GM21447 (cell line): ENCODE results near the gene LMAN1L.

ENCODE experiments used
- ATAC-seq: cut with Tn5 transposase; IDR thresholded peaks from one replicate; pipeline ENCODE4 v1.9.1; 2021; ENCODE audit not compliant: unreplicated experiment

Gene LMAN1L

DNA sequence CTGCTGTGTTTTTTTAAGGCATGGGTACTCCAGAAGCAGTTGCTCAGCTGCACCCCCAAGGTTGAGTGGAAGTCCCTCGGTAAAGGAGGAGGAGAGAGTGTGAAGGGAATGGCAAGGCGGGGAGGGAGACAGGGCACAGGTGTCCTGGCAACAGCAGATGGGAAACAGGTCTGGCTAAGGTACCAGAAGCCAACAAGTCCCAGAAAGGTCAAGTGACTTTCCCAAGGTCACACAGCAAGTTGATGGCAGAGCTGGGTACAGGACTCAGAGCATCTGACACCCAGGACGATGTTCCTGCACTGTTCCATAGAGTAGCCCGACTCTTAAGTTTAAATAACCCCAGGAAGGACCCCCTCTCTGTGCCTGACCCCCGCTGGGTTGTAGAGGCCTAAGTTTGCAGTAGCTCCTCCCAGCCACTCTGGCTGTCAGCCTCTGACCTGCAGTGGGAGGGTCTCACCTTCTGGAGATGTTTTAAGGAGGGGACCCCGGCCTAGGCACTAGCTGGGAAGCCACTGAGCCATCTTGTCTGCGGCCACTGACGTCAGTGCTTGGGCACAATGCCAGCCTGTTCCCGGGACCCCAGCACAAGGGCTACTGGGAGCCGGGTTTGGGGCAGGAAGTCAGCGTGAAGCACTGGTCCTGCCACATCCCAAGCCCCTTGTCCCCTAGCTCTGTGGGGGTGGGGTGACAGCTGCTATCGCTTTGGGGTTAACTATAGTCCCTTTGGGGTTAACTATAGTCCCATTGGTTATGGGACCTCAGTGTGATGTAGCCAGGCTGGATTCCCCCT lies 20.2 kb upstream of the LMAN1L start:
- ATAC-seq, result no peak

DNA sequence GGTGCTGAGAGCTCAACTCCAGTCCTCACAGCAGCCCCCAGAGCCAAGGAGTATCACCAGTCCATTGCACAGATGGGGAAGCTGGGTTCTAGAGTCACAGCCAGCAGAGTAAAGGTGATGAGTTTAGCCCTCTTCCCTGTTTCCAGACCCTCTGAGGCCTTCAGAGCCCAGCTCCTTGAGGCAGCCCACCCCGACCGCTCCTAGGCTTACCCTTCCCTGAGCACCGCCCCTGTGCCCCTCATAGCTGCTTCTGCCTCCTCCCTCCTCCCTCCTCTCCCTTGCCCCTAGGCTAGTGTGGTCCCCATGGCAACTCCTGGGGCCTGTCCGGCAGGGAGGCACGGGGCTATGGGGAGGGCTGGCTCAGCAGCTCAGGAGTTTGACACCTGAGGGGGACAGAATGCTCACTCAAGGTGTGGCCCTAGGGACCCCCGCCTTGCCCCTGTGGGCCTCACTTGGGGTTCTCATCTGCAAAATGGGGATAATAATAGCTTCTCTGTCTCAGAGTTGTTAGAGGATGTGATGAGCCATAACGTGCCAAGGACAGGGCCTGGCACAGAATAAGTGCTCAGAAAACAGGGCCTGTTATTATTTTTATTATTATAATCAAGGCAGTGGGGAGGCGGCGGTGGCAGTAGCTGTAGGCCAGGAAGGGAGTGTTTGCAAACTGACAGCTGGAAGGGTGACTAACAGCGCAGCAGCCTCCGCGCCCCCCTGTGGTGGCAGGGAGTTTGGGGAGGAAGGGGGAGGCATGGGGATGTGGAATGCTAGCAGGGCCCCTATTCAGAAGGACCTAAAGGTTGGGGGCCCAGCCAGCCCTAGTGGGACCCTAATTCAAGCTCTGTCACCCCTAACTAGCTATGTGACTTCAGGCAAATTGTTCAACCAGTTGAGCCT lies 19.3 kb upstream of the LMAN1L start:
- ATAC-seq, result no peak

DNA sequence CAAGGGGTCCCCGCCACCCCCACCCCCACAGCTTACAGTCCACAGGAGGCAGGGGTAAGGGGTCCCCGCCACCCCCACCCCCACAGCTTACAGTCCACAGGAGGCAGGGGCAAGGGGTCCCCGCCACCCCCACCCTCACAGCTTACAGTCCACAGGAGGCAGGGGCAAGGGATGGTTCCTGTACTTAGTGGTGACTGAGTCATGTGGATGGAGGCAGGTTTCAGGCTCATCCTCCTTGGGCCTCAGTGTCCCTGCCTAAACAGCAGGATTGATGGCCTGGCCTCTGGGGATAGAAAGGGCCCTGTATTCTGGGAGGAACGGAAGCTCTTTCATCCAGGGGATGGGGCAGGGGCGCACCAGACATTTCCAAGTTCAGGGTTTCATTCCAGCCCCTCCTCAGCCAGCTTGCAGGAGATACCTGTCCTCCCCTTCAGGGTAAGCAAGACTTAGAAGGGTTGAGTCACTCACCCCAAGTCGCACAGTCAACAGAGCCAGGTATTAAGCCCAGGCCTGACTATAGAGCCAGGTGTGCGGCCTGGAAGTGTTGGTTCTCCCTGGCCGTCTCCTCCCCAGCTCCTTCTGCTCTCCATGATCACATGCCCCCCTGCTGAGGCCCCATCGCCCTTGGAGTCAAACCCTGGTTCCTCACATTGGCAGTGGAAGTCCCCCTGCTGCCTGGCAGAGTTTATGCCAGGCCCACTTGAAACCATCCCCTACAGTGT lies 18.2 kb upstream of the LMAN1L start:
- no peak for ATAC-seq

DNA sequence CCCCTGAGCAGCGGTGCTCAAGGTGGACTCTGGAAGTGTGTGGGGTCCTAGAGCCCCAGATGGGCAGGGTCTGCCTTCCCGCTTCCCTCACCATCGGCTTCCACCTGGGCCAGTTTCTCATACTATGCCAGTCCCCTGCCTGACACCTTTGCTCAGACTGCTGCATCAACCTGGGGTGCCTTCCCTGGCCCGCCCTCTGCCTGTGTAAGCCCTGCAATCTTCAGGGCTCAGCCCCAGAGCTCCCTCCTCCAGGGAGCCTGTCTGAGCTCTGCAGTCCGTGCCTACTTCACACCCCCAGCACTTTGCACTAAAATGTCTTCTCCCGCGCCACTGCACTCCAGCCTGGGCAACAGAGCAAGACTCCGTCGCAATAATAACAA lies 17.7 kb upstream of the LMAN1L start:
- no peak for ATAC-seq

DNA sequence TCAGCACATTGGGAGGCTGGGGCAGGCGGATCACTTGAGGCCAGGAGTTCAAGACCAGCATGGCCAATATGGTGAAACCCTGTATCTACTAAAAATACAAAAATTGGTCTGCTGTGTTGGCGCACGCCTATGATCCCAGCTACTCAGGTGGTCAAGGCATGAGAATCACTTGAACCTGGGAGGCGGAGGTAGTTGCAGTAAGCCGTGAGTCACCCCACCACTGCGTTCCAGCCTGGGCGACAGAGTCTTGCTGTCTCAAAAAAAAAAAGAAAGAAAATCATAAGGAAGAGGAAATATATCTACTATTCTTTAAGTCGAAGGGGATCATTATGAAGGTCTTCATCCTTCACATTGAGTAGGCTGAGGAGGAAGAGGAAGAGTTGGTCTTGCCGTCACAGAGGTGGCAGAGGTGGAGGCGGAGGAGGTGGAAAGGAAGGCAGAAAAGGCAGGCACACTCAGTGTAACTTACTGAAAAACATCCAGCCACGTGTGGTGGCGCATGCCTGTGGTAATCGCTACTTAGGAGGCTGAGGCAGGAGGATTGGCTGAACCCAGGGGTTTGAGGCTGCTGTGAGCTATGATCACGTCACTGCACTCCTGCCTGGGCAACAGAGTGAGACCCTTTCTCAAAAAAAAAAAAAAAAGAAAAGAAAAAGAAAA lies 16.5 kb upstream of the LMAN1L start:
- no peak for ATAC-seq

DNA sequence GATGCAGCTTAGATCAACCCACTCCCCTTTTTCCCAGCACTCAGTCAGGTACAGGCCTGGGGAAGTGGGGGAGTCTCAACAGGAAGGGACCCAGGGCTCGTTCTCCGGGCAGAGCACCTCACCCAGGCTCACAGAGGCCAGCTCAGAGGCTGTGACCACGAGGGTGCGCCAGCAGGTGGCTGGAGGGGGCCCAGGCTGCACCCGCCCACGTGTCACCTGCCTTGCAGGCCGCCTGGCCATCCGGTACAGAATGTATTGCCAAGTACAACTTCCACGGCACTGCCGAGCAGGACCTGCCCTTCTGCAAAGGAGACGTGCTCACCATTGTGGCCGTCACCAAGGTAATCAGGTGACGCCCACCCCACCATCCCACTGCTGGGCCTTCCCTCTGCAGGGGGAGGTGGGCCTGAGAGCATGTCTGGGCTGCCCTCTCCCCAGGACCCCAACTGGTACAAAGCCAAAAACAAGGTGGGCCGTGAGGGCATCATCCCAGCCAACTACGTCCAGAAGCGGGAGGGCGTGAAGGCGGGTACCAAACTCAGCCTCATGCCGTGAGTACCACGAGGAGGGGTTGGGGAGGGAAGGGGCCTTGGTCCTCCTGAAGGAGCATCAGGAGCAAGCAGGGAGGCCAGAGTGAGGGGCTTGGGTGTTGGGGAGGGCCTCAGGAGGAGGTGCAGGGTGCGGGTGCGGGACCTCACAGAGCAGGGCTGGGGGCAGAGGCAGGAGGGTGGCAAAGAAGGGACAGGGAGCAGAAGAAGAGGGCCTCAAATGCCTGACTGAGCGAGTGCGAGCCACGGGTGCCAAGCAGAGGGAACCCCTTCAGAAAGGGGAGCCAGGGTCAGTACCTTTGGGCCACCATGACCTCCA lies 14.0 kb upstream of the LMAN1L start:
- no peak for ATAC-seq

DNA sequence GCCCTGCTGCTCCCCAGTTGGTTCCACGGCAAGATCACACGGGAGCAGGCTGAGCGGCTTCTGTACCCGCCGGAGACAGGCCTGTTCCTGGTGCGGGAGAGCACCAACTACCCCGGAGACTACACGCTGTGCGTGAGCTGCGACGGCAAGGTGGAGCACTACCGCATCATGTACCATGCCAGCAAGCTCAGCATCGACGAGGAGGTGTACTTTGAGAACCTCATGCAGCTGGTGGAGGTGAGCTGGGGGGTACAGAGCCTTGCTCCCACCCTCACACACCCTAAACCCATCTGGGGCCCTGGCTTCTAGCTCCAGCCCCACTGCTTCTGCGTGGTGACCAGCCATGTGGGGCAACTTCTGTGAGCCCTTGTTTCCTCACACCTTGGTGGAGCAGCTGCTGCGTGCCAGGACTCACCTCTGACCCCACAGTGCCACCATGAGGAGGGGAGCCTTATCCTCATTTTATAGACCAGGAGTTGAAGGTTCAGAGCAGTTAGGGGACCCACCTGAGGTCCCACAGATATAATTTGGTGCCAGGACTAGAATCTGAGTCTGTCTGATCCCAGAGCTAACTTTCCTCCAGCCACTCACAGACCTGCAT lies 13.3 kb upstream of the LMAN1L start:
- ATAC-seq, result peak; percentile 24

DNA sequence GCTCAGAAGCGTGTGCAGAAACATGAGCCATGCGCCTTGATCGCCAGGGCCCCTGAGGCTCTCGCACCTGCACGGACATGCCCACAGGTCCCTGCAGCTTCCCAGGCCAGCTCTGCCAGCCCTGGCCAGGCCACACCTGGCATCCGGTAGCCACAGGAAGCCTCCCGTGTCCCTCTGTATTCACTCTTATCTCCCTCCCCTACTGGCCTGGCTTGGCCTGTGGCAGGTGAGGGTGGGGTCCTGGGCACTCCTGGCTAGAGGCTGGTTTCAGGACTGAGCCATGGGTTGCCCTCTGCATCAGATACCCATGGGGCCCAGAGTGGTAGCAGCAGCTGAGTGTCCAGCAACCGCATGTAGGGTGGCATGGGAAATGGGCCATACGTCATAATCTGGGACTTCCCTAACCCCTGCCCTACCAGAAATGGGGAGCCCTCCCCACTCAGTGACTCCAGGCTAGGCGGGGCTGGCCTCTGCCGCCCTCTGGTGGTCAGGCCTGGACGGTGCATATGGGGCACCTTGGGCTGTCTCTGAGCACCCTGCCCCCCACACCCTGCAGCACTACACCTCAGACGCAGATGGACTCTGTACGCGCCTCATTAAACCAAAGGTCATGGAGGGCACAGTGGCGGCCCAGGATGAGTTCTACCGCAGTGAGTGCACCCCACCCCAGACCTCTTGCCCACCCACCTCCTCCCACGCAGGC lies 12.6 kb upstream of the LMAN1L start:
- peak; percentile 65 for ATAC-seq

DNA sequence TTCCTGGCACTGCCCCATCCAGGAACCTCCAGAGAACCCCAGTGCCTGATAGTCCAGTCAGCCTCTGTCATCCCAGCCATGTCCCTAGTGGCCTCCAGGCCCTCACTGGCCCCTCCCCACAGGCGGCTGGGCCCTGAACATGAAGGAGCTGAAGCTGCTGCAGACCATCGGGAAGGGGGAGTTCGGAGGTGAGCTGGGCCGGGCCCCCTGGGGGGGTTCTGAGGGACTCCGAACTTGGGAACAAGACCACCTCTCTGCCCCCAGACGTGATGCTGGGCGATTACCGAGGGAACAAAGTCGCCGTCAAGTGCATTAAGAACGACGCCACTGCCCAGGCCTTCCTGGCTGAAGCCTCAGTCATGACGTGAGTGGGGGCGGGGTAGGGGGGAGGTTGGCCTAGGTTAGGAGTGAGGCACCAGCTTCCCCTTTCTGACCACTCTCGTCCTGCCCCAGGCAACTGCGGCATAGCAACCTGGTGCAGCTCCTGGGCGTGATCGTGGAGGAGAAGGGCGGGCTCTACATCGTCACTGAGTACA lies 12.0 kb upstream of the LMAN1L start:
- no peak for ATAC-seq

DNA sequence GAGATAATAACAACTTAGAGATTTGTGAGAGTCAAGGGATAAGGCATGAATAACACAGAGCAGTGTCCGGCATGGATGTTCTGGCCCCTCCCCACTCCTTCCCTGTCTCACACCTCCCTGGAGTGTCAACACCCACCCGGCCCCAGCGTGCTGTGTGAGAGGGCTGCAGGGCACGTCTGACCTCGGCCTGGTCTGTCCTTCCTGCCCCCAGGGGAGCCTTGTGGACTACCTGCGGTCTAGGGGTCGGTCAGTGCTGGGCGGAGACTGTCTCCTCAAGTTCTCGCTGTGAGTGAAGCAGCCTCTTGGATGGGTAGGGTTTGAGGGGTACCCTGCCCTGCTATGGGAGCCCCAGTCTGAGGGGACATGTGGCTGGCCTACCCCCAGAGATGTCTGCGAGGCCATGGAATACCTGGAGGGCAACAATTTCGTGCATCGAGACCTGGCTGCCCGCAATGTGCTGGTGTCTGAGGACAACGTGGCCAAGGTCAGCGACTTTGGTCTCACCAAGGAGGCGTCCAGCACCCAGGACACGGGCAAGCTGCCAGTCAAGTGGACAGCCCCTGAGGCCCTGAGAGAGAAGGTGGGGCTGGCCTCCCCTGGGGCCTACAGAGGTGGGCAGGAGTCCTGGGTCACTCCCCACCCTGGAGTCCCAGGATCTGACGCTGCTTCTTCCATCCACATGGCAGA lies 11.2 kb upstream of the LMAN1L start:
- no peak for ATAC-seq

DNA sequence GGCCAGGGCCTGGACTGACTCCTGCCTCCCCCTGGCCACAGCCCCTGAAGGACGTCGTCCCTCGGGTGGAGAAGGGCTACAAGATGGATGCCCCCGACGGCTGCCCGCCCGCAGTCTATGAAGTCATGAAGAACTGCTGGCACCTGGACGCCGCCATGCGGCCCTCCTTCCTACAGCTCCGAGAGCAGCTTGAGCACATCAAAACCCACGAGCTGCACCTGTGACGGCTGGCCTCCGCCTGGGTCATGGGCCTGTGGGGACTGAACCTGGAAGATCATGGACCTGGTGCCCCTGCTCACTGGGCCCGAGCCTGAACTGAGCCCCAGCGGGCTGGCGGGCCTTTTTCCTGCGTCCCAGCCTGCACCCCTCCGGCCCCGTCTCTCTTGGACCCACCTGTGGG lies 10.3 kb upstream of the LMAN1L start:
- no peak for ATAC-seq

DNA sequence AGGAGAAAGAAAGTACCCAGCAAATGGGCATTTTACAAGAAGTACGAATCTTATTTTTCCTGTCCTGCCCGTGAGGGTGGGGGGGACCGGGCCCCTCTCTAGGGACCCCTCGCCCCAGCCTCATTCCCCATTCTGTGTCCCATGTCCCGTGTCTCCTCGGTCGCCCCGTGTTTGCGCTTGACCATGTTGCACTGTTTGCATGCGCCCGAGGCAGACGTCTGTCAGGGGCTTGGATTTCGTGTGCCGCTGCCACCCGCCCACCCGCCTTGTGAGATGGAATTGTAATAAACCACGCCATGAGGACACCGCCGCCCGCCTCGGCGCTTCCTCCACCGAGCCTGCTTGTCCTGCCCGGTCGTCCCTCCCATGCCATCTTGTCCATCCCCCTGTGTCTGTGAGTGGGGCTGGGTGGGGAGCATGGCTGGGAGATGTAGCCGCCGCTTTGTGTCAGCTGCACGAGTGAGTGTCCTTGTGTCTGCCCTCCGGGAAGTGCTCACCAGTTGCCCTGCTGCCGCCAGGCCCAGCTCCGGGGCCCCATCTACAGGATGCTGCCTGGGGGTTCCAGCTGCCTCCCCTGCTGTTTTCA lies 9.7 kb upstream of the LMAN1L start:
- no peak for ATAC-seq

DNA sequence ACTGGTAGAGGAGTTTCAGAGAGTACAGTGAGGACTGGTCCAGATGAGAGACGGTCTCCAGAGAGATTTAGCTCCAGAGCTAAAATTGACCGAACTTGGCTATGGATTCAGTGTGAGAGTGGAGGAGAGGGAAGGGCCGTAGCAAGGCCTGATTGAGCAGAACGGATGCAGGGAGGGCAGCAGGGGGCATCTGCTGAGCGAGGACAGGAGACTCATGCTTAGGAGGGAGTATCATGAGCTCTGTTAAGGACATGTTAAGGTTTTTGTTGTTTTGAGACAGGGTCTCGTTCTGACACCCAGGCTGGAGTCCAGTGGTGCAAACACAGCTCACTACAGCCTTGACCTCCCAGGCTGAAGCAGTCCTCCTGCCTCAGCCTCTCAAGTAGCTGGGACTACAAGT lies 7.7 kb upstream of the LMAN1L start:
- no peak for ATAC-seq

DNA sequence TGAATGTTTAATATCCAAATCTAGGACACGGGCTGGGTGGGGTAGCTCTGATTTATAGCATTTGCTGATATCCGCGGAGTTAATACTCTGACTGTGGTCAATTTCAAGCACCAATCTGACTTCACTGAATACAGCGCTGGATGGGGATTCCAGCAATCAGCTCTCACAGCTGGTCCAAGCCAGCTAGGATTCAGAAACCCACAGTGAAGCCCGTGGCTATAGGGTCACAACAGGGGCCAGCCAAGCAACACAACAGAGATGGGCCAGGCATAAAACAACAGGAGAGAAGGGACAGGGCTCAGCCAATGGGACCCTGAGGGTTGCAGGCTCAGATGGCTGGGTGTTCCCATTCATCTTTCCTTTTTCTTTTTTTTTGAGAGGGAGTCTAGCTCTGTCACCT lies 5.4 kb upstream of the LMAN1L start:
- no peak for ATAC-seq

DNA sequence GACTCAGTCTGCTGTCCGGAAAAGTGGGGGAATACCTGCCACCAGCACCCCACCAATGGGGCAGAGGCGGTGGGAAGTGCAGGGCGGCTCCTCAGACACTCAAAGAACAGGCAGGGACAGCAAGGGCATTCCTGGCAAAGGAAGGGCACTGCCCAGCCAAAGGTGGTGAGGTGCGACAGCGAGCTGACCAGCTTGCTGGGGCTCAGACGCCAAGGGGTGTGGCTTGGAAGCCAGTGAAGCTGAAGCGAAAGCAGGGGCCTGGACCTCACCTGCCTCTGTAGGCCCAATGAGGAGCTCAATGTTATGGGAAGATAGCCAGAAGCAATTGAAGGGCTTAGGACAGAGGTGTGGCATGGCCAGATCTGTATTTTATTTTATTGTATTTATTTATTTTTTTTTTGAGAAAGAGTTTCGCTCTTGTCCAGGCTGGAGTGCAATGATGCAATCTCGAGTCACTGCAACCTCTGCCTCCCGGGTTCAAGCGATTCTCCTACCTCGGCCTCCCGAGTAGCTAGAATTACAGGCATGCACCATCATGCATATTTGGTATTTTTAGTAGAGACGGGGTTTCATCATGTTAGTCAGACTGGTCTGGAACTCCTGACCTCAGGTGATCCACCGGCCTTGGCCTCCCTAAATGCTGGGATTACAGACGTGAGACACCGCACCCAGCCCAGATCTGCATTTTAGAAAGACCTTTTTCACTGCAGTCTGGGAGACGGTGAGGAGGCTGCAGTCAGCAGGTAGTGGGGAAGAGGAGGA lies 4.4 kb upstream of the LMAN1L start:
- ATAC-seq, result no peak

DNA sequence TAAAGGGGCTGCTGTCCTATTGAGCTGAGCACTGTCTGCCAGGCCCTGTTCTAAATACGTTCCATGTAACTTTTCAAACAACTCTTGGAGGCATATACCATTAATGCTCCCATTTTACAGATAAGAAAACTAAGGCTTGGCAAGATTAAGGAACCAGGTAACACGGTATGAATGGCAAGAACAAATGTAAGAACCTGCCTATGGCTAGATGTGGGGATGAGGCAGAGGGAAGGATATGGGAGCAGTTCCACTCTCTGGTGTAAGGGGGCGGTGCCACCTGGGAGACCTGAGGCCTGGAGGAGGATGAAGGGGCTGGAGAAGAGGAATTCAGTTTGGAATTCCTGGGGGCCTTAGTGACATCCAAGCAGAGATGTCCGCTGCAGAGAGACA lies 3.8 kb upstream of the LMAN1L start:
- no peak for ATAC-seq

DNA sequence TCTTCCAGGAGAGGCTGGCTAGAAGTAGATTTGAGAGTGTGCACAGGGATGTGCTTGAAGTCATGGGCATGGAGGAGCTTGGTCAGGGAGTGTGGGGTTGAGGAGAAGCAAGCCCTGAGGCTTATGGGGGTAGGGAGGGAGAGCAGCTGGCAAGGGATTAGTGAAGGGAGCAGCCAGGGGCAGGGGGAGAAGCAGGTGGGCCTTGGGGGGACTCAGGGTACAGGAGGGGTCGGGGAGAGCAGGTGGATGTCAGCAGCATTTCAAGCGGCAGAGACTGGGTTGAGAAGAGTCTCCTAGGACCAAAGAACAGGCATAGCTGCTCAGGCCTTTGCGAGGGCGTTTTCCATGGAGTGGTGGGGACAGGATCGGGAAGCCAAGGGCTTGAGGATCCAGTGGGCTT lies 3.4 kb upstream of the LMAN1L start:
- no peak for ATAC-seq
